NCI-H226 (cell line): ENCODE results near the gene XAGE3.
"Not testable (repeated sequence)": the region's sequence is repeated elsewhere in the genome, so short reads cannot be mapped to it uniquely, and the experiment has no call there.

Source experiments
- DNase-seq: peaks from one replicate; pipeline ENCODE4 v3.0.0-alpha.2; 2015

Gene XAGE3

GRCh38 chrX:52867610-52868348 is at the start of gene XAGE3:
Gene XAGE3, minus strand, starts transcription at chrX:52868083. Its CDS starts 950 bp downstream, at chrX:52867133.
- no peak for DNase-seq

- not testable (repeated sequence) for DNase-seq
Measured at GRCh38 chrX:52914704-52915103, 46.8 kb upstream of the XAGE3 start.

- not testable (repeated sequence) for DNase-seq
Measured at GRCh38 chrX:52913681-52914080, 45.8 kb upstream of the XAGE3 start.

- DNase-seq = not testable (repeated sequence)
Measured at GRCh38 chrX:52909313-52909969, 41.6 kb upstream of the XAGE3 start.

GRCh38 chrX:52907900-52908299 is 40.0 kb upstream of the XAGE3 start:
- DNase-seq = not testable (repeated sequence)

GRCh38 chrX:52907137-52907536 is 39.3 kb upstream of the XAGE3 start:
- DNase-seq = not testable (repeated sequence)

GRCh38 chrX:52906072-52906471 is 38.2 kb upstream of the XAGE3 start:
- DNase-seq = not testable (repeated sequence)

GRCh38 chrX:52905531-52905930 is 37.6 kb upstream of the XAGE3 start:
- DNase-seq = not testable (repeated sequence)

- DNase-seq = not testable (repeated sequence)
Measured at GRCh38 chrX:52896855-52897709, 29.2 kb upstream of the XAGE3 start, which contains the start of gene FAM156B. Gene FAM156B, plus strand, starts transcription at chrX:52897330. Its CDS starts 9,896 bp downstream, at chrX:52907226.

GRCh38 chrX:52896438-52896837 is 28.6 kb upstream of the XAGE3 start:
- not testable (repeated sequence) for DNase-seq

- DNase-seq = not testable (repeated sequence)
Measured at GRCh38 chrX:52888090-52888489, 20.2 kb upstream of the XAGE3 start.

GRCh38 chrX:52887459-52887858 is 19.6 kb upstream of the XAGE3 start:
- DNase-seq = not testable (repeated sequence)

- not testable (repeated sequence) for DNase-seq
Measured at GRCh38 chrX:52876386-52876785, 8.5 kb upstream of the XAGE3 start.

GRCh38 chrX:52875436-52875835 is 7.6 kb upstream of the XAGE3 start:
- not testable (repeated sequence) for DNase-seq

GRCh38 chrX:52874661-52875060 is 6.8 kb upstream of the XAGE3 start:
- no peak for DNase-seq

- DNase-seq = not testable (repeated sequence)
Measured at GRCh38 chrX:52873825-52874224, 5.9 kb upstream of the XAGE3 start.

GRCh38 chrX:52870046-52870445 is 2.2 kb upstream of the XAGE3 start:
- DNase-seq = no peak

GRCh38 chrX:52865343-52865998 is 2.4 kb downstream of the XAGE3 start:
- no peak for DNase-seq

GRCh38 chrX:52856991-52857525 is 10.8 kb downstream of the XAGE3 start:
- not testable (repeated sequence) for DNase-seq

GRCh38 chrX:52852110-52852860 is 15.6 kb downstream of the XAGE3 start:
- no peak for DNase-seq

- not testable (repeated sequence) for DNase-seq
Measured at GRCh38 chrX:52843619-52844018, 24.3 kb downstream of the XAGE3 start.
